ENCODE measurements around the gene TCHHL1.

The TCHHL1 gene

DNA sequence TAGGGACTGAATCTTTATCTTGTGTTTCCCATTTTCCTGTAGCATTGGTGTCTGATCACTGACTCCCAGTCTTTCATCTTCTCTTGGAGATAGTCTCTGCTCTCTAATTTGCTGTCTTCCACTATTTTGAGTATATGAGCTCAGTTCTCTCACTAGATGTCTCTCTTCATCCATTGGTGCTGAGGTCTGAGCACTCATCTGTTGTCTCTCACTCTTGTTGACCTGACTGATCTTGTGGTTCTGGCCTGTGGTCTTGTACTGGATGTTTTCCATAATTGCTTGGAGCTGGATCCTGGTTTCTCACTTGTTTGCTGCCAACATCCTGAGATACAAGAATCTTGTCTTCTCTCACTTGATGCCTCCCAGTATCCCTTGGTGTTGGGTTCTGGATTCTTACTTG lies 26.9 kb downstream of the TCHHL1 start:
- no peak for ATAC-seq
- TF ChIP-seq ZNF8 (CRISPR knock-in tag; IDR thresholded peaks at IDR 0.05) (no peak), TCF4 (CRISPR knock-in tag; IDR thresholded peaks at IDR 0.05; ENCODE audit: borderline replicate concordance) (no peak)

DNA sequence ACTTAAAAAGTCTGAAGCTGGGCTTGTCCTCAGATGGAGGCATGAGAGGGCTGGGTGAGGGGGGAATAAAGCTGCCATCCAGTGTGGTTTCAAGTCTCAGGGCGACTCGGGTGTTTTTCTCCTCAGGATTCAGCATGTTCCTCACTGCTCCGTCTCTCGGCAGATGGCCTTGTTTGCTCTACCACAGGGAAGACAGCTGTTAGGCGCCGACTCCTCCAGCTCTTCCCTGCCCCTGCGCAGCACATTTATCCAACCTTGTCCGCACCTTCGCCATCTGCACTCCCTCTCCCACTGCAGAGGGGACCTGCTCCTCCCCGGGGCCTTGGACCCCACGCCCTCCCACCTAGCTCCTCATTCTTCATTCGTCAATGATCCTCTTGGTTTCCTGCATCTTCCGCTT lies 35.5 kb downstream of the TCHHL1 start:
- TF ChIP-seq ZFP30 (CRISPR knock-in tag; IDR thresholded peaks at IDR 0.05): no peak
- no peak for TF ChIP-seq BACH2 (CRISPR knock-in tag; IDR thresholded peaks at IDR 0.05; ENCODE audit: borderline replicate concordance)
- no peak for TF ChIP-seq ARNTL (CRISPR knock-in tag; IDR thresholded peaks at IDR 0.05; ENCODE audit: borderline replicate concordance, low read depth)
- no peak for TF ChIP-seq ZNF8 (CRISPR knock-in tag; IDR thresholded peaks at IDR 0.05)
- no peak for TF ChIP-seq TOX (CRISPR knock-in tag; IDR thresholded peaks at IDR 0.05; ENCODE audit: borderline replicate concordance)
- TF ChIP-seq ZNF565 (CRISPR knock-in tag; conservative IDR thresholded peaks at IDR 0.05; ENCODE audit: low read depth): no peak
- TF ChIP-seq, protein P1, sequence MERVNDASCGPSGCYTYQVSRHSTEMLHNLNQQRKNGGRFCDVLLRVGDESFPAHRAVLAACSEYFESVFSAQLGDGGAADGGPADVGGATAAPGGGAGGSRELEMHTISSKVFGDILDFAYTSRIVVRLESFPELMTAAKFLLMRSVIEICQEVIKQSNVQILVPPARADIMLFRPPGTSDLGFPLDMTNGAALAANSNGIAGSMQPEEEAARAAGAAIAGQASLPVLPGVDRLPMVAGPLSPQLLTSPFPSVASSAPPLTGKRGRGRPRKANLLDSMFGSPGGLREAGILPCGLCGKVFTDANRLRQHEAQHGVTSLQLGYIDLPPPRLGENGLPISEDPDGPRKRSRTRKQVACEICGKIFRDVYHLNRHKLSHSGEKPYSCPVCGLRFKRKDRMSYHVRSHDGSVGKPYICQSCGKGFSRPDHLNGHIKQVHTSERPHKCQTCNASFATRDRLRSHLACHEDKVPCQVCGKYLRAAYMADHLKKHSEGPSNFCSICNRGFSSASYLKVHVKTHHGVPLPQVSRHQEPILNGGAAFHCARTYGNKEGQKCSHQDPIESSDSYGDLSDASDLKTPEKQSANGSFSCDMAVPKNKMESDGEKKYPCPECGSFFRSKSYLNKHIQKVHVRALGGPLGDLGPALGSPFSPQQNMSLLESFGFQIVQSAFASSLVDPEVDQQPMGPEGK (CRISPR knock-in tag; IDR thresholded peaks at IDR 0.05; ENCODE audit: borderline replicate concordance): no peak
- TF ChIP-seq, protein P2, sequence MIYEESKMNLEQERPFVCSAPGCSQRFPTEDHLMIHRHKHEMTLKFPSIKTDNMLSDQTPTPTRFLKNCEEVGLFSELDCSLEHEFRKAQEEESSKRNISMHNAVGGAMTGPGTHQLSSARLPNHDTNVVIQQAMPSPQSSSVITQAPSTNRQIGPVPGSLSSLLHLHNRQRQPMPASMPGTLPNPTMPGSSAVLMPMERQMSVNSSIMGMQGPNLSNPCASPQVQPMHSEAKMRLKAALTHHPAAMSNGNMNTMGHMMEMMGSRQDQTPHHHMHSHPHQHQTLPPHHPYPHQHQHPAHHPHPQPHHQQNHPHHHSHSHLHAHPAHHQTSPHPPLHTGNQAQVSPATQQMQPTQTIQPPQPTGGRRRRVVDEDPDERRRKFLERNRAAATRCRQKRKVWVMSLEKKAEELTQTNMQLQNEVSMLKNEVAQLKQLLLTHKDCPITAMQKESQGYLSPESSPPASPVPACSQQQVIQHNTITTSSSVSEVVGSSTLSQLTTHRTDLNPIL (CRISPR knock-in tag; IDR thresholded peaks at IDR 0.05; ENCODE audit: low read depth): no peak
- TF ChIP-seq ZC3H10 (CRISPR knock-in tag; IDR thresholded peaks at IDR 0.05): no peak
- TF ChIP-seq ESRRG (CRISPR knock-in tag; IDR thresholded peaks at IDR 0.05): no peak
- no peak for TF ChIP-seq CSDC2 (CRISPR knock-in tag; IDR thresholded peaks at IDR 0.05)
- no peak for TF ChIP-seq PPARA (CRISPR knock-in tag; IDR thresholded peaks at IDR 0.05; ENCODE audit: borderline replicate concordance)
- TF ChIP-seq ZFP3 (CRISPR knock-in tag; IDR thresholded peaks at IDR 0.05): no peak
- no peak for TF ChIP-seq ISL1 (CRISPR knock-in tag; IDR thresholded peaks at IDR 0.05)
- no peak for TF ChIP-seq ZNF70 (CRISPR knock-in tag; IDR thresholded peaks at IDR 0.05)
- peak; percentile 53 for ATAC-seq

DNA sequence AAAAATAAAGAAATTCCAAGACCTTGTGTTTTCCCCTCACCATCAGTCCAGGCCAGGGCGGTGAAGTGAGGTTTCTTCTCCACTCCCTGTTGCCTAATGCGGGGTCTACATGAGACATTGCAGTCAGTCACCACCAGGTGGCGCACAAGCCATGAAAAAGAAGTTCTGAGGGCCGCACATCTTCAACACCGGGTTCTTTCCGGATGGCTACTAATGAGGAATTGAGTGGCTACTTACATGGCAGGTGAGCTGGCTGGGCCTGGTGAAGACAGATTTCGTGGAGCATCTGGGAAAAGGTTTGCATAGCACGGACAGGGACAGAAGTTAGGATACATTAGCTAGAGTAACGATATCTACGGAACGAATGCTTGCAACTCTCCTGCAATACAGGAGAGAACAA lies 36.3 kb downstream of the TCHHL1 start:
- peak; percentile 53 for ATAC-seq

DNA sequence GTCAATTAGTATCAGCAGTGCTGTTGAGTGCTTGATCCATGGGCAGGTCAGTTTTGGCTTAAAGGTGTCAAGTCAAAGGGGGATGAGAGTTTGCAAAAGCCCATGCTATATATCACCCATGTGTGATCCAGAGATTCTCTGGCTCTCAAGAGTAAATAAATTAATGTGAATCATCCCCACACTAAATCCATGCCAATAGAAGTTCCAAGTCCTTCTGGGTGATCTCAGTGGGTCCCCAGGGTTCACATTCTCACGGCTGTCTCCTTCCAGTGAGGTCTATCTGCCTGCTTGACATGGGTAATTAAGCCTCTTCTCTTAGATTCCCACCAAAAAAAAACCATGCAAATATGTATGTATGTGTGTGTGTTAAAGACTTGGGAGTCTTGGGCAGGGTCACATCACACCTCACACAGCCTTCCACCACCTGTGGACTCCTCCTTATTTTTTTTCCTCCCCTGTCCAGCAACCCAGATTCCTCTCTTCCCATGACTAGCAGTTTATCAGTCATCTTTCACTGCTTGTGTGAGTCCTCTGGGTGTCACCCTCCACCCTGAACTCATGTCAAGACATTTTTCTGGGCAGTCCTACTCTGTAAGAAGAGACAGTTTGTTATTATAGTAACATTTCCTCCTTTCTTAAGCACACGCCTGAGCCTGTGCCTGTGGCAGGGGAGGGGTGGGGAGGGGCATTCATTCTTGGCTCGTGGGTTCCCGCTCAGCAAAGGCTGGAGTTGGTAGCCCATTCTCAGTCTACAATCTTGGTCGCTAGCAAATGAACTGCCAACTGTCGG lies 37.8 kb downstream of the TCHHL1 start:
- no peak for ATAC-seq
- TF ChIP-seq ZNF565 (CRISPR knock-in tag; conservative IDR thresholded peaks at IDR 0.05; ENCODE audit: low read depth) (no peak), OSR1 (CRISPR knock-in tag; IDR thresholded peaks at IDR 0.05) (no peak), ZC3H10 (CRISPR knock-in tag; IDR thresholded peaks at IDR 0.05) (no peak), TCF4 (CRISPR knock-in tag; IDR thresholded peaks at IDR 0.05; ENCODE audit: borderline replicate concordance) (no peak), ZNF70 (CRISPR knock-in tag; IDR thresholded peaks at IDR 0.05) (no peak), ESRRG (CRISPR knock-in tag; IDR thresholded peaks at IDR 0.05) (no peak), ARNTL (CRISPR knock-in tag; IDR thresholded peaks at IDR 0.05; ENCODE audit: borderline replicate concordance, low read depth) (no peak)
- TF ChIP-seq, protein P3, sequence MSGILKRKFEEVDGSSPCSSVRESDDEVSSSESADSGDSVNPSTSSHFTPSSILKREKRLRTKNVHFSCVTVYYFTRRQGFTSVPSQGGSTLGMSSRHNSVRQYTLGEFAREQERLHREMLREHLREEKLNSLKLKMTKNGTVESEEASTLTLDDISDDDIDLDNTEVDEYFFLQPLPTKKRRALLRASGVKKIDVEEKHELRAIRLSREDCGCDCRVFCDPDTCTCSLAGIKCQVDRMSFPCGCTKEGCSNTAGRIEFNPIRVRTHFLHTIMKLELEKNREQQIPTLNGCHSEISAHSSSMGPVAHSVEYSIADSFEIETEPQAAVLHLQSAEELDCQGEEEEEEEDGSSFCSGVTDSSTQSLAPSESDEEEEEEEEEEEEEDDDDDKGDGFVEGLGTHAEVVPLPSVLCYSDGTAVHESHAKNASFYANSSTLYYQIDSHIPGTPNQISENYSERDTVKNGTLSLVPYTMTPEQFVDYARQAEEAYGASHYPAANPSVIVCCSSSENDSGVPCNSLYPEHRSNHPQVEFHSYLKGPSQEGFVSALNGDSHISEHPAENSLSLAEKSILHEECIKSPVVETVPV (CRISPR knock-in tag; IDR thresholded peaks at IDR 0.05): no peak
- TF ChIP-seq, protein P1 (CRISPR knock-in tag; IDR thresholded peaks at IDR 0.05; ENCODE audit: borderline replicate concordance): no peak
- TF ChIP-seq, protein P4, sequence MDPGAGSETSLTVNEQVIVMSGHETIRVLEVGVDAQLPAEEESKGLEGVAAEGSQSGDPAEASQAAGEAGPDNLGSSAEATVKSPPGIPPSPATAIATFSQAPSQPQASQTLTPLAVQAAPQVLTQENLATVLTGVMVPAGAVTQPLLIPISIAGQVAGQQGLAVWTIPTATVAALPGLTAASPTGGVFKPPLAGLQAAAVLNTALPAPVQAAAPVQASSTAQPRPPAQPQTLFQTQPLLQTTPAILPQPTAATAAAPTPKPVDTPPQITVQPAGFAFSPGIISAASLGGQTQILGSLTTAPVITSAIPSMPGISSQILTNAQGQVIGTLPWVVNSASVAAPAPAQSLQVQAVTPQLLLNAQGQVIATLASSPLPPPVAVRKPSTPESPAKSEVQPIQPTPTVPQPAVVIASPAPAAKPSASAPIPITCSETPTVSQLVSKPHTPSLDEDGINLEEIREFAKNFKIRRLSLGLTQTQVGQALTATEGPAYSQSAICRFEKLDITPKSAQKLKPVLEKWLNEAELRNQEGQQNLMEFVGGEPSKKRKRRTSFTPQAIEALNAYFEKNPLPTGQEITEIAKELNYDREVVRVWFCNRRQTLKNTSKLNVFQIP (CRISPR knock-in tag; IDR thresholded peaks at IDR 0.05; ENCODE audit: borderline replicate concordance, low read depth): no peak

More for the DNA sequence above, 36.3 kb downstream of the TCHHL1 start:
- no peak for TF ChIP-seq ZNF8 (CRISPR knock-in tag; IDR thresholded peaks at IDR 0.05)
- TF ChIP-seq, protein P4 (CRISPR knock-in tag; IDR thresholded peaks at IDR 0.05; ENCODE audit: borderline replicate concordance, low read depth): no peak
- no peak for TF ChIP-seq ZNF565 (CRISPR knock-in tag; conservative IDR thresholded peaks at IDR 0.05; ENCODE audit: low read depth)
- TF ChIP-seq ESRRG (CRISPR knock-in tag; IDR thresholded peaks at IDR 0.05): no peak
- no peak for TF ChIP-seq OSR1 (CRISPR knock-in tag; IDR thresholded peaks at IDR 0.05)
- no peak for TF ChIP-seq TOX (CRISPR knock-in tag; IDR thresholded peaks at IDR 0.05; ENCODE audit: borderline replicate concordance)
